CD14-positive monocyte (primary cell): ENCODE results near the gene ADAMTS10. TPM values are rescaled to one million over a fixed set of nuclear protein-coding genes. Genes with fewer than 3 reads are reported as not detected.
A peak's percentile ranks its signal among the peaks of the same experiment; 100 is the strongest.

ENCODE experiments used
- DNase-seq, 3 donors: peaks; one replicate each; pipeline ENCODE4 v3.0.0-alpha.2; 2011 to 2022
- H2AFZ ChIP-seq: 2 replicates; pipeline ENCODE4 v1.6.0; 2012; ENCODE audit warnings: mild to moderate bottlenecking, low read depth, low read length, inconsistent platforms; ENCODE audit not compliant: insufficient read depth, poor library complexity, severe bottlenecking
- H3K27ac ChIP-seq, 2 donors: 1 replicate in 1 of 2; 2 replicates in 1 of 2; pipeline ENCODE4 v1.5.1; 2012 to 2013; ENCODE audit warnings: low read length in 2 of 2, control low read depth in 1 of 2, inconsistent platforms in 1 of 2, low read depth in 1 of 2, mild to moderate bottlenecking in 1 of 2
- H3K27me3 ChIP-seq, 2 donors: one replicate each; pipeline versions ENCODE4 v1.6.0 to v1.6.1; 2011 to 2013; ENCODE audit warnings: low read length in 2 of 2; ENCODE audit not compliant: control insufficient read depth in 2 of 2, insufficient read depth in 2 of 2
- H3K36me3 ChIP-seq, 2 donors: replicated peaks in 1 of 2; 1 replicate in 1 of 2; 2 replicates in 1 of 2; pipeline versions ENCODE4 v1.5.1 to v1.6.1; 2012 to 2013; ENCODE audit warnings: low read length in 2 of 2, control low read depth in 1 of 2, inconsistent platforms in 1 of 2, mild to moderate bottlenecking in 1 of 2; ENCODE audit not compliant: insufficient read depth in 2 of 2, control insufficient read depth in 1 of 2
- H3K4me1 ChIP-seq, 2 donors: 1 replicate in 1 of 2; 2 replicates in 1 of 2; pipeline versions ENCODE4 v1.5.1 to v1.6.1; 2012 to 2013; ENCODE audit warnings: low read length in 2 of 2, control low read depth in 1 of 2, inconsistent platforms in 1 of 2, mild to moderate bottlenecking in 1 of 2, moderate library complexity in 1 of 2; ENCODE audit not compliant: insufficient read depth in 2 of 2, control insufficient read depth in 1 of 2
- H3K4me2 ChIP-seq: replicated peaks from 2 replicates; pipeline ENCODE3; 2012; ENCODE audit warnings: low read length, moderate library complexity, mild to moderate bottlenecking; ENCODE audit not compliant: poor library complexity, severe bottlenecking; ENCODE audit errors: extremely low read depth
- H3K4me3 ChIP-seq, 3 experiments: fragments of 200-600 bp in 1 of 3; sonication (generic) in 1 of 3; replicated peaks in 1 of 3; 1 replicate in 2 of 3; 2 replicates in 1 of 3; pipeline ENCODE4 v1.5.1; 2011 to 2013; ENCODE audit warnings: low read length in 3 of 3, mild to moderate bottlenecking in 3 of 3, control low read depth in 2 of 3, low read depth in 2 of 3, inconsistent platforms in 1 of 3, moderate library complexity in 1 of 3
- H3K79me2 ChIP-seq: 2 replicates; pipeline ENCODE4 v1.6.0; 2012; ENCODE audit warnings: mild to moderate bottlenecking, control low read depth, inconsistent platforms, low read length, moderate library complexity; ENCODE audit not compliant: insufficient read depth
- H3K9ac ChIP-seq: 2 replicates; pipeline ENCODE4 v1.6.0; 2017; ENCODE audit warnings: low read length, mild to moderate bottlenecking; ENCODE audit not compliant: insufficient read depth, poor library complexity, severe bottlenecking
- H3K9me3 ChIP-seq, 2 donors: replicated peaks in 1 of 2; 1 replicate in 1 of 2; 2 replicates in 1 of 2; pipeline versions ENCODE4 v1.5.1 to v1.6.1; 2012 to 2013; ENCODE audit warnings: low read length in 2 of 2, control low read depth in 1 of 2; ENCODE audit not compliant: control insufficient read depth in 1 of 2, insufficient read depth in 1 of 2
- H4K20me1 ChIP-seq: 2 replicates; pipeline ENCODE4 v1.6.0; 2012; ENCODE audit warnings: mild to moderate bottlenecking, low read length, control low read depth, moderate library complexity; ENCODE audit not compliant: insufficient read depth
- H3K27ac Mint-ChIP-seq, 7 donors: one replicate each; pipeline ENCODE4 v1.8.0; 2020; ENCODE audit warnings: mild to moderate bottlenecking in 7 of 7, mixed read lengths in 7 of 7, moderate library complexity in 6 of 7, inconsistent platforms in 2 of 7
- H3K27me3 Mint-ChIP-seq, 3 donors: one replicate each; pipeline ENCODE4 v1.8.0; 2021 to 2022; ENCODE audit warnings: low read depth in 3 of 3, mild to moderate bottlenecking in 3 of 3, mixed read lengths in 3 of 3, moderate library complexity in 3 of 3, inconsistent platforms in 1 of 3
- H3K36me3 Mint-ChIP-seq, 2 donors: one replicate each; pipeline ENCODE4 v1.8.0; 2020; ENCODE audit warnings: mixed read lengths in 2 of 2, inconsistent platforms in 1 of 2, mild to moderate bottlenecking in 1 of 2
- H3K4me1 Mint-ChIP-seq: one replicate; pipeline ENCODE4 v1.8.0; 2020; ENCODE audit warnings: mild to moderate bottlenecking, mixed read lengths
- H3K4me3 Mint-ChIP-seq, 2 donors: one replicate each; pipeline ENCODE4 v1.8.0; 2020; ENCODE audit warnings: mild to moderate bottlenecking in 2 of 2, mixed read lengths in 2 of 2, moderate library complexity in 1 of 2
- H3K9me3 Mint-ChIP-seq, 7 donors: one replicate each; pipeline ENCODE4 v1.8.0; 2020 to 2022; ENCODE audit warnings: mixed read lengths in 7 of 7, mild to moderate bottlenecking in 6 of 7, moderate library complexity in 6 of 7, inconsistent platforms in 2 of 7
- WGBS: methylation state at CpG from one replicate; pipeline ENCODE4 v1.1.5; 2013; ENCODE audit warnings: missing lambda C conversion rate; ENCODE audit not compliant: insufficient coverage; 5-methylcytosine and 5-hydroxymethylcytosine counted together
- intact Hi-C, 2 donors: fragments of 100-400 bp; cut with micrococcal nuclease; formaldehyde crosslinking; loops; one replicate each; pipeline versions ENCODE4 v1.15.0 to v1.15.1; 2023
- polyA plus RNA-seq, 3 donors: library from polyadenylated mRNA; depleted of rRNA in 1 of 3; unstranded in 2 of 3; stranded (reverse) in 1 of 3; fragments of 300-500 nt in 2 of 3; fragments of >200 nt in 1 of 3; fragmentation: Illumina TruSeq in 2 of 3; gene quantifications; 1 replicate in 2 of 3; 2 replicates in 1 of 3; pipeline ENCODE4 v1.2.3, GENCODE V29; 2012 to 2021
- TF ChIP-seq, protein P1 (sequence below): fragments of 200-600 bp; IDR thresholded peaks from one replicate; pipeline ENCODE4 v1.8.0; 2022; ENCODE audit warnings: antibody characterized with exemption, mild to moderate bottlenecking

Gene ADAMTS10
- polyA plus RNA-seq, 3 donors = 2.3 TPM; not detected in 2

DNA sequence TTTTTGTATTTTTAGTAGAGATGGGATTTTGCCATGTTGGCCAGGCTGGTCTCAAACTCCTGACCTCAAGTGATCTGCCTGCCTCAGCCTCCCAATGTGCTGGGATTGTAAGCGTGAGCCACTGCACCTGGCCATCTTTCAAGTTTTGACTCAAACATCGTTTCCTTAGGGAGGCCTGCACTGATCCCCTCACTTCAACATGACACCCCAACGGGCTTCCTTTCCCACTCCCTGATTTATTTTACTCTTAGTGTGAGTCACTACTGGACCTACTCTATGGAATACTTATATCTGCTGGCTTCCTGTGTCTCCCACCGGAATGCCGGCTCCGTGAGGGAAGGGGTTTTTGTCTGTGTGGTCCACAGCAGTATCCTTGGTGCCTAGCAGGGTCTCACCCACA is 4.5 kb upstream of the ADAMTS10 start:
- Mint-ChIP-seq H3K27me3 (peaks cover 12 to 34% (median 28%) of the 10 kb centered on the region in 3 donors), H3K36me3 (peaks cover 0 to 2% of the 10 kb centered on the region in 2 donors), H3K4me3 (peak overlapping the region in 1 of 2 donors; percentile 7), H3K9me3 (peaks cover 0 to 5% (median 0%) of the 10 kb centered on the region in 7 donors), H3K4me1 (peaks cover 13% of the 10 kb centered on the region), H3K27ac (peak overlapping the region in 1 of 7 donors; percentile 63)
- DNase-seq = no peak
- intact Hi-C loops = loop anchor here (2.0 to 10.0 kb wide), 3 partner anchors 37 to 80 kb away; partner anchors contain the start of gene ACTL9 (in 1 of the 2)
- Histone ChIP-seq H3K36me3 (no peaks in the 10 kb centered on the region), H3K4me3 (no peak overlapping the region), H3K79me2 (no peaks in the 10 kb centered on the region), H3K4me2 (no peak overlapping the region), H4K20me1 (no peaks in the 10 kb centered on the region), H3K9me3 (no peaks in the 10 kb centered on the region), H2AFZ (no peak overlapping the region), H3K27me3 (peaks cover 3 to 14% of the 10 kb centered on the region in 2 donors), H3K27ac (no peak overlapping the region), H3K9ac (no peak overlapping the region), H3K4me1 (peaks cover 10 to 14% of the 10 kb centered on the region in 2 donors)
- TF ChIP-seq, protein P1, sequence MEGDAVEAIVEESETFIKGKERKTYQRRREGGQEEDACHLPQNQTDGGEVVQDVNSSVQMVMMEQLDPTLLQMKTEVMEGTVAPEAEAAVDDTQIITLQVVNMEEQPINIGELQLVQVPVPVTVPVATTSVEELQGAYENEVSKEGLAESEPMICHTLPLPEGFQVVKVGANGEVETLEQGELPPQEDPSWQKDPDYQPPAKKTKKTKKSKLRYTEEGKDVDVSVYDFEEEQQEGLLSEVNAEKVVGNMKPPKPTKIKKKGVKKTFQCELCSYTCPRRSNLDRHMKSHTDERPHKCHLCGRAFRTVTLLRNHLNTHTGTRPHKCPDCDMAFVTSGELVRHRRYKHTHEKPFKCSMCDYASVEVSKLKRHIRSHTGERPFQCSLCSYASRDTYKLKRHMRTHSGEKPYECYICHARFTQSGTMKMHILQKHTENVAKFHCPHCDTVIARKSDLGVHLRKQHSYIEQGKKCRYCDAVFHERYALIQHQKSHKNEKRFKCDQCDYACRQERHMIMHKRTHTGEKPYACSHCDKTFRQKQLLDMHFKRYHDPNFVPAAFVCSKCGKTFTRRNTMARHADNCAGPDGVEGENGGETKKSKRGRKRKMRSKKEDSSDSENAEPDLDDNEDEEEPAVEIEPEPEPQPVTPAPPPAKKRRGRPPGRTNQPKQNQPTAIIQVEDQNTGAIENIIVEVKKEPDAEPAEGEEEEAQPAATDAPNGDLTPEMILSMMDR = no peak
- WGBS = 58% methylated on average over 4 of the region's 6 CpGs

DNA sequence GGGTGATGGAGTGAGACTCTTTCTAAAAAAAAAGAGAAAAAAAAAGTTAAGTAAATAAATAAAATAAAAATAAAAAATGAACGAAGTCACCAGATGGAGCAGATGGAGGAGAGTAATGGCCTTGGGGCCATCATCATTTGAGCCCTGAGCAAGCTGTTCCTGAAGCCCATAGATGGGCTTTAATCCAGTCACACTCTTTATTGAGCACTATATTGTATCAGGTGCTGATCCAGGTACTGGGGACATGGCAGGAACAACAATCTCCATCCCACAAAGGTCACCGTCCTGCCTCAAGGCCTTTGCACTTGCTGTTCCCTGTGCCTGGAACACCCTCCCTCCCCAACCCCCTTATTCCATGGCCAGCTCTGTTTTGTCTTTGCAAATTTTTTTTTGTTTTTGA is 3.9 kb upstream of the ADAMTS10 start:
- H3K27ac Mint-ChIP-seq = no peak overlapping the region
- Histone ChIP-seq H4K20me1 (no peaks in the 10 kb centered on the region), H3K27ac (no peak overlapping the region), H3K79me2 (no peaks in the 10 kb centered on the region), H3K9ac (no peak overlapping the region), H3K4me1 (peaks cover 16 to 20% of the 10 kb centered on the region in 2 donors), H3K4me2 (no peak overlapping the region), H2AFZ (no peak overlapping the region), H3K27me3 (peaks cover 6 to 20% of the 10 kb centered on the region in 2 donors), H3K36me3 (no peaks in the 10 kb centered on the region), H3K4me3 (no peak overlapping the region), H3K9me3 (no peaks in the 10 kb centered on the region)
- H3K4me1 Mint-ChIP-seq = peaks cover 18% of the 10 kb centered on the region
- no peak for DNase-seq
- H3K9me3 Mint-ChIP-seq = peaks cover 0 to 6% (median 0%) of the 10 kb centered on the region in 7 donors
- peaks cover 17 to 40% (median 34%) of the 10 kb centered on the region in 3 donors for H3K27me3 Mint-ChIP-seq
- no CpG with 5 or more reads among the region's 2 CpGs for WGBS
- TF ChIP-seq, protein P1 = no peak
- intact Hi-C loops = loop anchor here (2.0 to 10.0 kb wide), 2 partner anchors 80 kb away; partner anchors contain the start of gene ACTL9 (in 1 of the 2)
- H3K4me3 Mint-ChIP-seq = no peak overlapping the region
- peaks cover 0 to 7% of the 10 kb centered on the region in 2 donors for H3K36me3 Mint-ChIP-seq
